Astrocyte of the cerebellum (primary cell): ENCODE results near the gene MEGF6.
"Not testable (repeated sequence)": the region's sequence is repeated elsewhere in the genome, so short reads cannot be mapped to it uniquely, and the experiment has no call there.

Source experiments
- DNase-seq: peaks from one replicate; pipeline ENCODE4 v3.0.0-alpha.2; 2011; ENCODE audit warnings: low read depth
- H3K4me3 ChIP-seq: 2 replicates; pipeline ENCODE4 v1.5.1; 2011; ENCODE audit warnings: mild to moderate bottlenecking, low read depth, low read length, moderate library complexity
- in situ Hi-C: cut with HindIII; loops from 2 replicates; pipeline ENCODE4 v1.10.0; 2017; ENCODE audit warnings: low sequenced_read_pairs
- TF ChIP-seq, protein P1 (sequence below): IDR thresholded peaks from 2 replicates; pipeline ENCODE4 v1.5.1; 2012; ENCODE audit warnings: low read length, low read depth, moderate library complexity, mild to moderate bottlenecking; ENCODE audit errors: missing control alignments

Gene MEGF6

DNA sequence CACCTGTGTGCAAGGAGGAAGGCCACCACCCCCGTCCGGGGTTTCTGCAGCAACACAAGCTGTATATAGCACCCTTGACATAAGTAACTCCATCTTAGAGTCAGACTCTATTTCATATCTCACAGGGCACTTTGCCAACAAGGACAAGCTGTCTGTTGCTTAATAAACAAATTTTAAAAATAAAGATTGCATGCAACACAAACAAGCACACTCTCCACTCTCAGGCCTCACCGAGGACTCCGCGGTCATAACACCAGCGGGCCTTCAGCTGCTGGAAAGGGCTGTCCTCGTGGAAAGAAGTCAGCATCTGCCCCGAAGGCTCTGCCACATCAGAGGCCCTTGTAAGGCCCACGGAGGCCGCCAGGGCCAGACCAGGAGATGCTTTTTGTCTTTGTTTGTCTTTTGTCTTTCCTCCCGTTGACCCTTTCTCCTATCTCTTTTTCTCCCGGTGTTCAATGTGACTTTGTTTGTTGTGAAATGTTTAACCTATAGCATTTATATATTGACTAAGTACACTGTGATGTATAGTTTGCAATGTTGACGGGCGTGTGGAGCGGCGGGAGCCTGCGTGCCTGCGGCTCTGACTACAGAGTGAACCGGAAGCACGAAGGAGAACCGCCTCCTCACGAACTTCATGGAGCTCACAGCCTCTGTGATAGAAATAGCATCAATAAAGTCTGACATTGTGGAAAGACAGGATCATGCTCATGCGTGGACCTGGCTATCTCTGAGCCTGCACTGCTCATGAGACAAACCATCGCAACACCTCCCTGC, 24.1 kb downstream of the MEGF6 start:
- no peak for DNase-seq
- H3K4me3 ChIP-seq: no peak overlapping the region
- TF ChIP-seq, protein P1, sequence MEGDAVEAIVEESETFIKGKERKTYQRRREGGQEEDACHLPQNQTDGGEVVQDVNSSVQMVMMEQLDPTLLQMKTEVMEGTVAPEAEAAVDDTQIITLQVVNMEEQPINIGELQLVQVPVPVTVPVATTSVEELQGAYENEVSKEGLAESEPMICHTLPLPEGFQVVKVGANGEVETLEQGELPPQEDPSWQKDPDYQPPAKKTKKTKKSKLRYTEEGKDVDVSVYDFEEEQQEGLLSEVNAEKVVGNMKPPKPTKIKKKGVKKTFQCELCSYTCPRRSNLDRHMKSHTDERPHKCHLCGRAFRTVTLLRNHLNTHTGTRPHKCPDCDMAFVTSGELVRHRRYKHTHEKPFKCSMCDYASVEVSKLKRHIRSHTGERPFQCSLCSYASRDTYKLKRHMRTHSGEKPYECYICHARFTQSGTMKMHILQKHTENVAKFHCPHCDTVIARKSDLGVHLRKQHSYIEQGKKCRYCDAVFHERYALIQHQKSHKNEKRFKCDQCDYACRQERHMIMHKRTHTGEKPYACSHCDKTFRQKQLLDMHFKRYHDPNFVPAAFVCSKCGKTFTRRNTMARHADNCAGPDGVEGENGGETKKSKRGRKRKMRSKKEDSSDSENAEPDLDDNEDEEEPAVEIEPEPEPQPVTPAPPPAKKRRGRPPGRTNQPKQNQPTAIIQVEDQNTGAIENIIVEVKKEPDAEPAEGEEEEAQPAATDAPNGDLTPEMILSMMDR: no peak
- in situ Hi-C loops: no loop called here

DNA sequence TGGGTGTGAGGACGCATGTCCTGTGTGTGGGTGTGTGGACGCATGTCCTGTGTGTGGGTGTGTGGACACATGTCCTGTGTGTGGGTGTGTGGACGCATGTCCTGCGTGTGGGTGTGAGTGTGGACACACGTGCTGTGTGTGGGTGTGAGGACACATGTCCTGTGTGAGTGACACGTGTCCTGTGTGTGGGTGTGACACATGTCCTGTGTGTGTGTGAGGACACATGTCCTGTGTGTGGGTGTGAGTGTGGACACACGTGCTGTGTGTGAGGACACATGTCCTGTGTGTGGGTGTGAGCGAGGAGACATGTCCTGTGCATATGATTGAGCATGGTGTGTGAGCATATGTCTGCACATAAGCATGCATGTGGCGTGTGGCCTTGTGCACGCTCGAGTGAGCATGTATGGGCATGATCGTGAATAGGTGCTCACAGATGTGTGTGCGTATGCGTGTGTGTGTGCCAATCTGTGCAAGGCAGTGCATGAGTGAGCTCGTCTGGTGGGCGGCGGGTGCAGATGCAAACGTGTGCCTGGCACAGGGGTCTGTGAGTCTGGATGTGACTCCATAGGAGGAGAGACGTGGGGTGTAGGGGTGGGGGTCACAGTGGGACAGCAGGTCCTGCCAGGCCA, 25.3 kb downstream of the MEGF6 start:
- TF ChIP-seq, protein P1: no peak
- in situ Hi-C loops: no loop called here

DNA sequence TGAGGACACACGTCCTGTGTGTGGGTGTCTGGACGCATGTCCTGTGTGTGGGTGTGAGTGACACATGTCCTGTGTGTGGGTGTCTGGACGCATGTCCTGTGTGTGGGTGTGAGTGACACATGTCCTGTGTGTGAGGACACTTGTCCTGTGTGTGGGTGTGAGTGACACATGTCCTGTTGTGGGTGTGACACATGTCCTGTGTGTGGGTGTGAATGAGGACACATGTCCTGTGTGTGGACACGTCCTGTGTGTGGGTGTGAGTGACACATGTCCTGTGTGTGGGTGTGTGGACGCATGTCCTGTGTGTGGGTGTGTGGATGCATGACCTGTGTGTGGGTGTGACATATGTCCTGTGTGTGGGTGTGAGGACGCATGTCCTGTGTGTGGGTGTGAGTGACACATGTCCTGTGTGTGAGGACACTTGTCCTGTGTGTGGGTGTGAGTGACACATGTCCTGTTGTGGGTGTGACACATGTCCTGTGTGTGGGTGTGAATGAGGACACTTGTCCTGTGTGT, 25.9 kb downstream of the MEGF6 start:
- DNase-seq, H3K4me3 ChIP-seq, in situ Hi-C loops: not testable (repeated sequence)

More for the DNA sequence above, 25.3 kb downstream of the MEGF6 start:
- no peak overlapping the region for H3K4me3 ChIP-seq
- no peak for DNase-seq

DNA sequence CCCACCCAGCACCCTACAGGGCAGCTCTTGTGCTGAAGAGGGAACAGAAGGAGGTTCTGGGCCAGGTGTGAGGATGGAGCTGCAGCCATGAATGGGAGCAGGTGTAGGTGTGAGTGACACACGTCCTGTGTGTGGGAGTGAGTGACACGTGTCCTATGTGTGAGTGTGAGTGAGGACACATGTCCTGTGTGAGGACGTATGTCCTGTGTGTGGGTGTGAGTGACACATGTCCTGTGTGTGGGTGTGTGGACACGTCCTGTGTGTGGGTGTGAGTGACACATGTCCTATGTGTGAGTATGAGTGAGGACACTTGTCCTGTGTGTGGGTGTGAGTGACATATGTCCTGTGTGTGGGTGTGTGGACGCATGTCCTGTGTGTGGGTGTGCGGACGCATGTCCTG, 26.4 kb downstream of the MEGF6 start:
- TF ChIP-seq, protein P1: no peak
- H3K4me3 ChIP-seq: no peak overlapping the region
- no peak for DNase-seq
- in situ Hi-C loops: loop anchor here (5.0 kb wide), 1 partner anchor 48 kb away; no protein-coding TSS in a partner anchor

DNA sequence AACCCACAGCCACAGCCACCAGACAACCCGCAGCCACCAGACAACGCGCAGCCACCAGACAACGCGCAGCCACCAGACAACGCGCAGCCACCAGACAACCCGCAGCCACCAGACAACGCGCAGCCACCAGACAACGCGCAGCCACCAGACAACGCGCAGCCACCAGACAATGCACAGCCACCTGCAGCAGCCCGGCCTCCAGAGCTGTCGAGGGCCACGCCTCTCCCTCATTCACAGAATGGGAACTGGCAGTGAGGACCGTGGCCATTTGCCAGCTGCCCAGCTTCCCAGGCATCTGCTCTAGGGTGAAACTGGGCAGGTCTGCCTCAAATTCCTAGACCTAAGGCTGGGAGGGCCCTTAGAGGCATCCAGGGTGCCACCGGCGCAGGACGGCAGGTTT, 27.6 kb downstream of the MEGF6 start:
- DNase-seq, H3K4me3 ChIP-seq: not testable (repeated sequence)
- in situ Hi-C loops: loop anchor here (5.0 kb wide), 1 partner anchor 46 kb away; no protein-coding TSS in a partner anchor

DNA sequence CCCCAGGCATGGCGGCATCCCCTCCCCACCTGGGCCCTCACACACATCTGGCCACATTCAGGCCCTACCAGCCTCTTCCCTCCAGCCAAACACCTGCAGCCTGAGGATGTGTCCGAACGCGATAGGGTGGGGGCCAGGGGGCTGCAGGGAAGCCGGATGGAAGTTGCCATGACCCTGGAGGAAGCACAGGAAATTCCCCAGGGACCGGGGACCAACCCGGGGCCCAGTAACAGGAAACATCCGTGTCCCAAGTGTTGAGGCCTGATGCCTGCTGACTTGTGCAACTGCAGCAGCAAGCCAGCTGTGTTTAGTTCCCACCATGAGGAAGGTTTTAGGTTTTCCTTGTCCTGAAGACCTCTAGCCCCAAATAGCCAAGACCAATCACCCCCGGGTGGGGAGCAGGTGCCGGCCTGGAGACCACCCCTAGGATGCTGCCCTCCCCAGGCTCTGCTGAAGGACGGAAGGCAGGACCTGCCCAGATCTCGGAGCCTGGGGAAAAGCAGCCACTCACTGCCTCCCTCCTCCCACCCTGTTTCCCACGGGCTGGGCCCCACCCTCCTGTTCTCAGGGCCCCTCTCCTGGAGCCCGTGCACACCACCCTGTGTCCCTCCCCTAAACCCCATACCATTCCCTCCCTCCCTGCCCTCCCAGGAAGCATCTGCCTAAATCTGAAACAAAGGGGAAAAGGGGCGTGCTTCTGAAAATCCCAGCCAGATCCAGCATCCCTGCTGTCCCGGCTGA, 29.8 kb downstream of the MEGF6 start:
- TF ChIP-seq, protein P1: no peak
- in situ Hi-C loops: loop anchor here (5.0 kb wide), 1 partner anchor 44 kb away; no protein-coding TSS in a partner anchor
- DNase-seq: no peak
- no peak overlapping the region for H3K4me3 ChIP-seq

DNA sequence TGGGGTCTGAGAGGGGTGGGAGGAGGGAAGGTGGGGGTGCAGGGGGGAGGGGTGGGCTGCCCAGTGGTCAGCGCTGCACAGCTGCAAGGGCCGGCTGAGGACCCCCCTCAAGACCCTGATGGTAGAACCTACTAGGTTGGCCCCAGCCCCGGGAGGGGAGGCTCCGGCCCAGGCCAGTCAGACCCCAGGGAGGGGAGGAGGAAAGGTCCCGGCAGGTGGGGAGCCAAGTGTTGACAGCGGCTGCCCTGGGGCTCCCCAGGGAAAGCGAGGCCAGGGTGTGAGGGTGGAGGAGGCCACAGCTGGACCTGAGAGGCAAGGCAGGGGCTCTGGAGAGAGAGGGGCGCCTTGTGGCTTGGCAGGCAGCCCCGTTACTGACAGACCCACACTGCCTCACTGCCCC, 31.1 kb downstream of the MEGF6 start:
- no peak for DNase-seq
- H3K4me3 ChIP-seq: no peak overlapping the region
- in situ Hi-C loops: loop anchor here (5.0 kb wide), 1 partner anchor 43 kb away; no protein-coding TSS in a partner anchor
- TF ChIP-seq, protein P1: no peak
